ENCODE data around the gene FABP1. TPM values are rescaled to one million over a fixed set of nuclear protein-coding genes. Genes with fewer than 3 reads are reported as not detected.

FABP1 gene
- total and polyA plus RNA-seq, 2 of the 8 experiments (the other 6 are each of a cell fraction or from before 2014, with no cell fraction given): 0.09 TPM; not detected in 1

DNA sequence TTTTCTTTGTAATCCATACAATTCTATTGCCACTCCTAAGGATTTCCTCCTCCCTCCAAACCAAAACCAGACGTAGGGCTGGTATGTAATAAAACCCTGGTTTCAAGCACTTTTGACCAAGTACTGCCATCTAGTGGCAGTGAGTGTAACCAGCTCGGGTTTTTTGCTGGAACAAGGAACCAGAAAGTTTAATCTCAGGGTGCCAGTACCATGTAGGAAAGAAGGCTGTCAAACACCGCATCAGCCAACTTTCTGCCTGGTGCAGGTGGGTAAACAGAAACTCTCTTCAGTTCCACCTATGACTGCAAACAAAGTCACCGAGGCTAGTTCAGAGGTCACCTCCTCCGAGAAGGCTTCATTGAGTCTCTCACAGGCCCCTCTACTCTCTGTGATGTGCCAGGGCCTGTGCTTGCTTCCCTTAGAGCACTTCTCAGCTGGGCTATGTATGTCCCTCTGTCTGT lies 32.1 kb upstream of the FABP1 start (continued):
- TF ChIP-seq HDAC2 (IDR thresholded peaks at IDR 0.05; ENCODE audit: borderline replicate concordance in 1 of 2, low read depth in 2 of 2, low read length in 2 of 2) (no peak), CTBP2 (IDR thresholded peaks at IDR 0.05; ENCODE audit: borderline replicate concordance, insufficient read depth, insufficient read length, low read length) (no peak)

All from H1 (cell line).